Left cardiac atrium (tissue), 4 donors: ENCODE data around the gene LRRK1. TPM values are rescaled to one million over a fixed set of nuclear protein-coding genes. Genes with fewer than 3 reads are reported as not detected.
"Not testable (repeated sequence)": the region's sequence is repeated elsewhere in the genome, so short reads cannot be mapped to it uniquely, and the experiment has no call there.

Experiments used
- ATAC-seq, 2 donors: fragments of 200-7000 bp; cut with Tn5 transposase; one replicate each; pipeline ENCODE4 v1.9.1; 2020; ENCODE audit warnings: mild to moderate bottlenecking in 2 of 2, moderate library complexity in 2 of 2
- DNase-seq: peaks from one replicate; pipeline ENCODE4 v3.0.0-alpha.2; 2020
- intact Hi-C, 2 donors: fragments of 100-400 bp; cut with DNase I; formaldehyde crosslinking; loops; one replicate each; pipeline versions ENCODE4 v1.14.1 to v1.15.1; 2022 to 2023
- total RNA-seq, 2 donors: library from RNA; stranded (reverse); fragmentation: NEBNext Ultra II Directional; extraction: Animal tissue kit (Norgen Biotek cat#: 25700); gene quantifications; one replicate each; pipeline ENCODE4 v1.2.1, GENCODE V29; 2021
- donor health status: DM: no; HTN: yes; CAD: no.
- donor health status: DM: no; HTN: yes; CAD: no; lungs with severe emphysema.
- donor health status: DM: yes; HTN: yes; CAD: no.
- donor health status: Dilated cardiomyopathy.

LRRK1 gene
- total RNA-seq, 2 donors from 2014 or later: 5.2 to 9.1 TPM

GRCh38 chr15:101067660-101068522 lies 148.7 kb downstream of the LRRK1 start:
- intact Hi-C loops: no loop called here
- ATAC-seq (no peak), DNase-seq (no peak)

GRCh38 chr15:101068523-101068960 lies 149.4 kb downstream of the LRRK1 start:
- intact Hi-C loops: no loop called here
- DNase-seq (no peak), ATAC-seq (no peak)

GRCh38 chr15:101068961-101069653 lies 149.9 kb downstream of the LRRK1 start:
- DNase-seq: peak; percentile 34
- ATAC-seq: peak in 1 of 2 donors; percentile 29
- intact Hi-C loops: no loop called here

- ATAC-seq: no peak
- intact Hi-C loops: no loop called here
These were observed 150.5 kb downstream of the LRRK1 start for GRCh38 chr15:101069654-101069973.

GRCh38 chr15:101070024-101070423 lies 150.9 kb downstream of the LRRK1 start:
- ATAC-seq (peak in 1 of 2 donors; percentile 7), DNase-seq (no peak)
- intact Hi-C loops: no loop called here

More at GRCh38 chr15:101069654-101069973, 150.5 kb downstream of the LRRK1 start:
- DNase-seq: no peak

GRCh38 chr15:101070502-101071273 lies 151.5 kb downstream of the LRRK1 start:
- ATAC-seq (peak; percentile 54 to 85), DNase-seq (peak; percentile 66)
- intact Hi-C loops: no loop called here

- DNase-seq: no peak
- ATAC-seq: no peak
- intact Hi-C loops: no loop called here
These were observed 152.5 kb downstream of the LRRK1 start for GRCh38 chr15:101071651-101072050.

- intact Hi-C loops, DNase-seq, ATAC-seq: not testable (repeated sequence)
These were observed 153.1 kb downstream of the LRRK1 start for GRCh38 chr15:101072235-101072634.

GRCh38 chr15:101077806-101078668 lies 158.9 kb downstream of the LRRK1 start:
- intact Hi-C loops, DNase-seq, ATAC-seq: not testable (repeated sequence)

GRCh38 chr15:101078669-101079323 lies 159.6 kb downstream of the LRRK1 start:
- intact Hi-C loops: no loop called here
- DNase-seq (no peak), ATAC-seq (no peak)

- intact Hi-C loops: loop anchor here (5.0 to 10.0 kb wide), 2 partner anchors 55 to 67 kb away; no protein-coding TSS in a partner anchor
- DNase-seq (no peak), ATAC-seq (no peak)
These were observed 162.7 kb downstream of the LRRK1 start for GRCh38 chr15:101081900-101082299.

- intact Hi-C loops: loop anchor here (5.0 to 10.0 kb wide), 2 partner anchors 56 to 69 kb away; no protein-coding TSS in a partner anchor
- DNase-seq (no peak), ATAC-seq (no peak)
These were observed 164.3 kb downstream of the LRRK1 start for GRCh38 chr15:101083336-101084045.

GRCh38 chr15:101084801-101085200 lies 165.6 kb downstream of the LRRK1 start:
- DNase-seq: no peak
- intact Hi-C loops: loop anchor here (5.0 to 10.0 kb wide), 2 partner anchors 58 to 70 kb away; no protein-coding TSS in a partner anchor
- no peak for ATAC-seq

GRCh38 chr15:101085311-101085700 lies 166.1 kb downstream of the LRRK1 start:
- ATAC-seq: no peak
- intact Hi-C loops: loop anchor here in 1 of 2 donors (10.0 kb wide), 1 partner anchor 71 kb away; no protein-coding TSS in a partner anchor
- DNase-seq: no peak

- no peak for DNase-seq
- ATAC-seq: no peak
- intact Hi-C loops: loop anchor here in 1 of 2 donors (10.0 kb wide), 1 partner anchor 72 kb away; no protein-coding TSS in a partner anchor
These were observed 167.4 kb downstream of the LRRK1 start for GRCh38 chr15:101086394-101087171.

GRCh38 chr15:101087172-101087769 lies 168.1 kb downstream of the LRRK1 start:
- ATAC-seq: no peak
- no peak for DNase-seq
- intact Hi-C loops: loop anchor here in 1 of 2 donors (10.0 kb wide), 1 partner anchor 72 kb away; no protein-coding TSS in a partner anchor
